Measurements from ENCODE around the gene TSEN2. TPM values are rescaled to one million over a fixed set of nuclear protein-coding genes. Genes with fewer than 3 reads are reported as not detected.

TSEN2 gene
- total RNA-seq, 1 experiment from 2014 or later = 22.0 TPM

- Mint-ChIP-seq H3K9me3 (peaks cover 0 to 2% of the 10 kb centered on the region in 2 experiments; a peak in 1 of 5 replicates), H3K4me3 (no peak overlapping the region), H3K4me1 (peaks cover 3 to 9% of the 10 kb centered on the region in 2 experiments; a peak in 3 of 4 replicates), H3K36me3 (ENCODE audit: insufficient read depth in 1 of 3, low read depth in 3 of 3) (no peaks in the 10 kb centered on the region), H3K27me3 (ENCODE audit: low read depth) (no peaks in the 10 kb centered on the region; the same call in 1 of the 2 replicates), H3K27ac (no peak overlapping the region)
- no peak overlapping the region for H2AFZ ChIP-seq (ENCODE audit: low read length)
- H2BK5ac ChIP-seq (ENCODE audit: insufficient read length, low read length) = no peak overlapping the region
- H2AK5ac ChIP-seq (ENCODE audit: insufficient read length, low read length) = no peak overlapping the region
- H3K9me3 ChIP-seq (ENCODE audit: control insufficient read depth, low read depth, low read length) = no peaks in the 10 kb centered on the region
- H3K23me2 ChIP-seq (ENCODE audit: insufficient read length, low read depth, low read length, poor library complexity, severe bottlenecking) = no peaks in the 10 kb centered on the region
- H2BK20ac ChIP-seq (ENCODE audit: low read depth, low read length, poor library complexity, severe bottlenecking) = no peak overlapping the region
- TF ChIP-seq, protein P1, sequence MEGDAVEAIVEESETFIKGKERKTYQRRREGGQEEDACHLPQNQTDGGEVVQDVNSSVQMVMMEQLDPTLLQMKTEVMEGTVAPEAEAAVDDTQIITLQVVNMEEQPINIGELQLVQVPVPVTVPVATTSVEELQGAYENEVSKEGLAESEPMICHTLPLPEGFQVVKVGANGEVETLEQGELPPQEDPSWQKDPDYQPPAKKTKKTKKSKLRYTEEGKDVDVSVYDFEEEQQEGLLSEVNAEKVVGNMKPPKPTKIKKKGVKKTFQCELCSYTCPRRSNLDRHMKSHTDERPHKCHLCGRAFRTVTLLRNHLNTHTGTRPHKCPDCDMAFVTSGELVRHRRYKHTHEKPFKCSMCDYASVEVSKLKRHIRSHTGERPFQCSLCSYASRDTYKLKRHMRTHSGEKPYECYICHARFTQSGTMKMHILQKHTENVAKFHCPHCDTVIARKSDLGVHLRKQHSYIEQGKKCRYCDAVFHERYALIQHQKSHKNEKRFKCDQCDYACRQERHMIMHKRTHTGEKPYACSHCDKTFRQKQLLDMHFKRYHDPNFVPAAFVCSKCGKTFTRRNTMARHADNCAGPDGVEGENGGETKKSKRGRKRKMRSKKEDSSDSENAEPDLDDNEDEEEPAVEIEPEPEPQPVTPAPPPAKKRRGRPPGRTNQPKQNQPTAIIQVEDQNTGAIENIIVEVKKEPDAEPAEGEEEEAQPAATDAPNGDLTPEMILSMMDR (conservative IDR thresholded peaks at IDR 0.05) = no peak
- no peak overlapping the region for H3K4ac ChIP-seq (ENCODE audit: low read depth, low read length)
- no peak overlapping the region for H3K27ac ChIP-seq (ENCODE audit: insufficient read length, low read depth, low read length)
- H2BK15ac ChIP-seq (ENCODE audit: low read depth, low read length) = no peak overlapping the region
- DNase-seq = no peak
- H3K9ac ChIP-seq (ENCODE audit: extremely low read depth, insufficient read length, low read length) = no peak overlapping the region
- no peak overlapping the region for H3K14ac ChIP-seq (ENCODE audit: insufficient read depth, low read length)
- no peak overlapping the region for H2BK12ac ChIP-seq (ENCODE audit: insufficient read length, low read depth, low read length)
- no peak overlapping the region for H4K8ac ChIP-seq (replicated peaks; ENCODE audit: insufficient read length, low read depth, low read length)
- H2BK120ac ChIP-seq (ENCODE audit: low read depth, low read length, poor library complexity, severe bottlenecking) = no peak overlapping the region
- no peak overlapping the region for H3K23ac ChIP-seq (ENCODE audit: insufficient read length, low read depth, low read length)
- no peaks in the 10 kb centered on the region for H3K79me2 ChIP-seq (ENCODE audit: insufficient read depth, low read length)
- no peaks in the 10 kb centered on the region for H3K27me3 ChIP-seq (ENCODE audit: insufficient read depth, low read length)
- H3K4me1 ChIP-seq (ENCODE audit: insufficient read depth, low read length) = no peaks in the 10 kb centered on the region
- H3K79me1 ChIP-seq (ENCODE audit: insufficient read depth, low read depth, low read length, poor library complexity, severe bottlenecking) = no peaks in the 10 kb centered on the region
- H4K20me1 ChIP-seq (ENCODE audit: control insufficient read depth, insufficient read depth, insufficient read length) = no peaks in the 10 kb centered on the region
- no peak overlapping the region for H3K56ac ChIP-seq (ENCODE audit: insufficient read length, low read depth, low read length)
- H3T11ph ChIP-seq (ENCODE audit: low read length) = no peak overlapping the region
- WGBS (ENCODE audit: extremely low coverage, insufficient read length, low lambda C conversion rate) = no CpG with 5 or more reads among the region's 4 CpGs
- H4K91ac ChIP-seq (ENCODE audit: insufficient read length, low read depth, low read length) = no peak overlapping the region
- no peak overlapping the region for H3K4me2 ChIP-seq (ENCODE audit: insufficient read depth, insufficient read length, low read length)
- H4K5ac ChIP-seq (ENCODE audit: insufficient read length, low read depth, low read length) = no peak overlapping the region
- no peak overlapping the region for H3K18ac ChIP-seq (ENCODE audit: insufficient read length, low read depth, low read length)
These were observed 18.4 kb upstream of the TSEN2 start for GRCh38 chr3:12465836-12466225.

All from H9 (cell line).